Mucosa of stomach (tissue), 1 donor: Measurements from ENCODE around the gene ECEL1.
"Not testable (repeated sequence)": the region's sequence is repeated elsewhere in the genome, so short reads cannot be mapped to it uniquely, and the experiment has no call there.

Experiments
- H3K27me3 ChIP-seq: one replicate; pipeline ENCODE4 v1.7.0; 2013; ENCODE audit warnings: mild to moderate bottlenecking, low read length; ENCODE audit not compliant: control insufficient read depth, insufficient read depth
- H3K36me3 ChIP-seq: one replicate; pipeline ENCODE4 v1.7.0; 2013; ENCODE audit warnings: low read length; ENCODE audit not compliant: control insufficient read depth, insufficient read depth
- H3K4me1 ChIP-seq: one replicate; pipeline ENCODE4 v1.7.0; 2013; ENCODE audit warnings: mild to moderate bottlenecking, low read length; ENCODE audit not compliant: control insufficient read depth, insufficient read depth
- H3K4me3 ChIP-seq: one replicate; pipeline ENCODE4 v1.7.0; 2013; ENCODE audit warnings: low read length
- H3K9ac ChIP-seq: one replicate; pipeline ENCODE4 v1.7.0; 2013; ENCODE audit warnings: mild to moderate bottlenecking, low read length, moderate library complexity
- H3K9me3 ChIP-seq: one replicate; pipeline ENCODE4 v1.7.0; 2013; ENCODE audit warnings: mild to moderate bottlenecking, low read length, moderate library complexity; ENCODE audit not compliant: control insufficient read depth
- donor health status: Pancreatic carcinoma.

ECEL1 gene, protein sequence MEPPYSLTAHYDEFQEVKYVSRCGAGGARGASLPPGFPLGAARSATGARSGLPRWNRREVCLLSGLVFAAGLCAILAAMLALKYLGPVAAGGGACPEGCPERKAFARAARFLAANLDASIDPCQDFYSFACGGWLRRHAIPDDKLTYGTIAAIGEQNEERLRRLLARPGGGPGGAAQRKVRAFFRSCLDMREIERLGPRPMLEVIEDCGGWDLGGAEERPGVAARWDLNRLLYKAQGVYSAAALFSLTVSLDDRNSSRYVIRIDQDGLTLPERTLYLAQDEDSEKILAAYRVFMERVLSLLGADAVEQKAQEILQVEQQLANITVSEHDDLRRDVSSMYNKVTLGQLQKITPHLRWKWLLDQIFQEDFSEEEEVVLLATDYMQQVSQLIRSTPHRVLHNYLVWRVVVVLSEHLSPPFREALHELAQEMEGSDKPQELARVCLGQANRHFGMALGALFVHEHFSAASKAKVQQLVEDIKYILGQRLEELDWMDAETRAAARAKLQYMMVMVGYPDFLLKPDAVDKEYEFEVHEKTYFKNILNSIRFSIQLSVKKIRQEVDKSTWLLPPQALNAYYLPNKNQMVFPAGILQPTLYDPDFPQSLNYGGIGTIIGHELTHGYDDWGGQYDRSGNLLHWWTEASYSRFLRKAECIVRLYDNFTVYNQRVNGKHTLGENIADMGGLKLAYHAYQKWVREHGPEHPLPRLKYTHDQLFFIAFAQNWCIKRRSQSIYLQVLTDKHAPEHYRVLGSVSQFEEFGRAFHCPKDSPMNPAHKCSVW

DNA sequence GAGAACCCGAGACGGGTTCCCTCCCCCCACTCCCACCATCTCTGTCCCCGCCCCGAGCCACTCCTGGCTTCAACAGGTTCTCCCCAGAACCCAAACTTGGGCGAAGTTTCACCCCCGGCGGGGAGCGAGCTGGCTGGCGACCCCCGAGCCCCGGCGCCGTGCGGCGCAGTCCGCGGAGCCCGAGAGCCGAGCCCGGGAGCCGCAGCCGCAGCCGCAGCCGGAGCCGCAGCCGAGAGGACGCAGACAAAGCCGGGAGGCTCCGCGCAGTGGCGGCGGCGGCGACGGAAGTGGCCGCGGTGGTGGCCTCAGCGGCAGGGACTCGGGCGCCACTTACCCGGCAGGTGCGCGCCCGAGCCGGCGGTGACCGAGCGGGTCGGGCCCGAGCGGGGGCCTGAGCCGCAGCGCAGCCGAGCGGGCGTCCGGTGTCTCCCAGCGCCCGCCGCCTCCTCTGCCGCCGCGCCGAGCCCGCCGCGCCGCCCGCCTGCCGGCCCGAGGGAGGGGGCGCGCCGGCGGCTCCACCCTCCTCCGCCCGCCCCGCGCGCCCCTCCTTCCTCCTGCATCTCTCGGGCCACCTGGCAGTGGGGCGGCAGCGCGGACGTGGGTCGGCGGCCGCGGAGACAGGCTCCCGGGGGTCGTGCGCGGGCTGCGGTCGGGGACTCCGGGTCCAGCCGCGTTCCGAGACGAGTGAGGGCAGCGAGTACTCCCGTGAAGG is at the start of gene ECEL1:
Gene ECEL1, minus strand, starts transcription at position 450 of the 712 bp plus-strand sequence. CDS start 1,181 bp downstream, outside the sequence.
- Histone ChIP-seq H3K9me3 (no peaks in the 10 kb centered on the region), H3K4me3 (no peak within 1 kb of the TSS), H3K4me1 (no peaks in the 10 kb centered on the region), H3K36me3 (no peaks in the 10 kb centered on the region), H3K27me3 (peaks cover 64% of the 10 kb centered on the region), H3K9ac (no peak within 1 kb of the TSS)

GRCh38 chr2:232537079-232537478 is 49.4 kb upstream of the ECEL1 start:
- Histone ChIP-seq H3K9me3 (no peaks in the 10 kb centered on the region), H3K4me1 (peaks cover 6% of the 10 kb centered on the region), H3K36me3 (no peaks in the 10 kb centered on the region), H3K27me3 (peaks cover 14% of the 10 kb centered on the region), H3K4me3 (no peak overlapping the region), H3K9ac (no peak overlapping the region)

GRCh38 chr2:232535761-232536530 is 48.3 kb upstream of the ECEL1 start:
- Histone ChIP-seq H3K4me1 (peaks cover 6% of the 10 kb centered on the region), H3K9ac (no peak overlapping the region), H3K36me3 (no peaks in the 10 kb centered on the region), H3K27me3 (peaks cover 14% of the 10 kb centered on the region), H3K4me3 (no peak overlapping the region), H3K9me3 (no peaks in the 10 kb centered on the region)

GRCh38 chr2:232534940-232535651 is 47.5 kb upstream of the ECEL1 start:
- H3K9me3 ChIP-seq: no peaks in the 10 kb centered on the region
- no peak overlapping the region for H3K9ac ChIP-seq
- H3K27me3 ChIP-seq: peaks cover 14% of the 10 kb centered on the region

DNA sequence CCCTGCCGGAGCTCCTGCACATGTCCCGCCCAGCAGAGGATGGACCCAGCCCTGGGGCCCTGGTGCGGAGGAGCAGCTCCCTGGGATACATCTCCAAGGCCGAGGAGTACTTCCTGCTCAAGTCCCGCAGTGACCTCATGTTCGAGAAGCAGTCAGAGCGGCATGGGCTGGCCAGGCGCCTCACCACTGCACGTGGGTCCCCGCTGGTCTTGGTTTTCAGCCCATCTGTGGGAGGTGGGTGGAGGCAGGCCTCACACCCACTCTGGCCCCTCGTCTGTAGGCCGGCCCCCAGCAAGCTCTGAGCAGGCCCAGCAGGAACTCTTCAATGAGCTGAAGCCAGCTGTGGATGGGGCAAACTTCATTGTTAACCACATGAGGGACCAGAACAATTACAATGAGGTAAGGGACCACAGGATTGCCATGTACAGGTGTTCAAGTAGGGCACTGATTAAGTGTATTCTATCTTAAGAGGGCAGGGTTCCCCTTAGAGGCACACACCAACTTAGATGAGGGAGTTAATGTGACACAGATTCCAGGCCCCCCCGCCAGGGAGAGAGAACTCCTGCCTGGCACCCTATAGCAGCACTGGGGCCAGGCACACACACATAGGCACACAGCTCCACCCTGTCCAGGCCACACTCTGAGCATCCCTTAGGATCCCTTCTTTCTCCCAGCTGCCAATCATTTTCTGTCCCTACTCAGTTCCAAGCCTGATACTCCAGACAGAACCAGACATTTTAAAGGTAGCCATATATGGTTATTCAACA is 46.5 kb upstream of the ECEL1 start:
- Histone ChIP-seq H3K9me3 (no peaks in the 10 kb centered on the region), H3K36me3 (no peaks in the 10 kb centered on the region), H3K27me3 (peaks cover 5% of the 10 kb centered on the region), H3K9ac (no peak overlapping the region), H3K4me3 (no peak overlapping the region), H3K4me1 (peaks cover 6% of the 10 kb centered on the region)

More at GRCh38 chr2:232534940-232535651, 47.5 kb upstream of the ECEL1 start:
- H3K4me1 ChIP-seq: peaks cover 6% of the 10 kb centered on the region
- H3K36me3 ChIP-seq: no peaks in the 10 kb centered on the region
- no peak overlapping the region for H3K4me3 ChIP-seq

DNA sequence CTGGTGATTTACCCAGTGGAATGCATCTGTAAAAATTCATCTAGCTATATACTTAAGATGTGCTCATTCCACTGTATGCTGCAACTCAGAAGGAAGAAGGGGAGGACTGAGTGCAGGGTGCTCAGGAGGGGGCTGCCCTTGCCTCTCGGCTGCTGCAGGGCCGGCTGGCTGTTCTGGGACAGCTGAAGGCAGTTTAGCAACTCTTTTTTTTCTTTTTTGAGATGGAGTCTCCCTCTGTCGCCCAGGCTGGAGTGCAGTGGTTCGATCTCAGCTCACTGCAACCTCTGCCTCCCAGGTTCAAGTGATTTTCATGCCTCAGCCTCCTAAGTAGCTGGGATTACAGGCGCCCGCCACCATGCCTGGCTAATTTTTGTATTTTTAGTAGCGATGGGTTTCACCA is 45.2 kb upstream of the ECEL1 start:
- H3K27me3 ChIP-seq, H3K9ac ChIP-seq, H3K9me3 ChIP-seq, H3K36me3 ChIP-seq, H3K4me3 ChIP-seq, H3K4me1 ChIP-seq: not testable (repeated sequence)

GRCh38 chr2:232532419-232532818 is 44.8 kb upstream of the ECEL1 start:
- H3K36me3 ChIP-seq: no peaks in the 10 kb centered on the region
- no peak overlapping the region for H3K4me3 ChIP-seq
- H3K9me3 ChIP-seq: no peaks in the 10 kb centered on the region
- no peak overlapping the region for H3K9ac ChIP-seq
- H3K4me1 ChIP-seq: peaks cover 6% of the 10 kb centered on the region
- H3K27me3 ChIP-seq: no peaks in the 10 kb centered on the region

DNA sequence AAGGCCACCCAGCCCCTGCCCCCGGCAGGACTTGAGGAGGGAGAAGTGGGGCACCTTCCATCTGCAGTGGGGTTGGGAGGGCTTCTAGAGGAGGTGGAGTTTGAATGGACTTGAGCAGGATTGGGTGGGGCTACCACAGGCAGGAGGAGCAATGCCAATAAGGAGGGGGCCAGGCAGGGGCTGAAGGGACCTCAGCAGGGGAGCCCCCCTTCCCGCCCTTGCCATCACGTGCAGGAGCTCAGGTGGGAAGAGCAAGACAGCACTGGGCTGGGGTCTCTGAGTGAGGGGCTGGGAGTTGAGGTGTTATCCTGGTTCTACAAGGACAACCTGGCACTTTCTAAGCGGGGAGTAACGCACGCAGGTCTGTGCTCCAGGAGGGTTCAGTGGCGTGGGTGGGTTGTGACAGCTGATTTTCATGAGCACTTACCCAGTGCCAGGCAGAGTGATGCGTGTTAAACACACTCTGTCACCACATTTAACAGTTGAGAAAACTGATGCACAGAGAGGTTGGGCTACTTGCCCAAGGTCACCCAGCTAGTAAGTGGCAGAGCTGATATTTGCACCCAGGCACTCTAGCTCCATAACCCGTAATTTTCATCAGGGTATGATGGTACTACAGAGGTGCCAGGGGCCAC is 43.1 kb upstream of the ECEL1 start:
- no peaks in the 10 kb centered on the region for H3K4me1 ChIP-seq
- no peak overlapping the region for H3K4me3 ChIP-seq
- peaks cover 3% of the 10 kb centered on the region for H3K27me3 ChIP-seq
- no peak overlapping the region for H3K9ac ChIP-seq
- no peaks in the 10 kb centered on the region for H3K9me3 ChIP-seq
- no peaks in the 10 kb centered on the region for H3K36me3 ChIP-seq

DNA sequence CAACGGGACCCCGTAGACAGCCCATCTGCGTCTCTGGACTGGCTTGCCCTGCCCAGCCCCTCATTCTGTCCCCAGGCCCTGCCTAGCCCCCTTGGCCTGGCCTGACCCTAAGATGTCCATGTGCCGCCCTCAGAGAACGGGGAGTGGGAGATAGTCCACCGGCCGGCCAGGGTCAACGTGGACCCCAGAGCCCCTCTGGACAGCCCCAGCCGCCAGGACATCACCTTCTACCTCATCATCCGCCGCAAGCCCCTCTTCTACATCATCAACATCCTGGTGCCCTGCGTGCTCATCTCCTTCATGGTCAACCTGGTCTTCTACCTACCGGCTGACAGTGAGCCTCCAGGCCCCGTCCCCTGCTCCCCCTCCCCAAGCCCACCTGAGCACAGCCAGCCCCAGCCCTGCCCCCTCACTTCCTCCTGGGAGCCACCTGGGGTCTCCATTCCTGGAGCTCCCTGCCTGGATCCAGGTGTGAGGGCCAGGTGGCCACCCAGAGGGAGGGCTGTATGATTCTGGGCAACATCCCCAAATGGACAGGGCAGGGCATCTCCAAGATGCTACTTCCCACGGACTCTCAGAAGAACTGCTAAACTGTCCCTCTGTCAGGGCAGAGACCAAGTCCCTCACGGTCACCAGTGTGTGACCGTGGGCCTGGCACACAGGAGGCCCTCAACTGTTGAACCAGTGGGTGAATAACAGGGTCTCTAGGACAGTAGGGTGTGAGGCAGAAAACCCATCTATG is 42.3 kb upstream of the ECEL1 start:
- Histone ChIP-seq H3K4me3 (no peak overlapping the region), H3K9me3 (no peaks in the 10 kb centered on the region), H3K36me3 (no peaks in the 10 kb centered on the region), H3K27me3 (peaks cover 10% of the 10 kb centered on the region), H3K9ac (no peak overlapping the region), H3K4me1 (no peaks in the 10 kb centered on the region)
